ENCODE results near the gene AP3B1.
"Not testable (repeated sequence)": the region's sequence is repeated elsewhere in the genome, so short reads cannot be mapped to it uniquely, and the experiment has no call there.

The AP3B1 gene

DNA sequence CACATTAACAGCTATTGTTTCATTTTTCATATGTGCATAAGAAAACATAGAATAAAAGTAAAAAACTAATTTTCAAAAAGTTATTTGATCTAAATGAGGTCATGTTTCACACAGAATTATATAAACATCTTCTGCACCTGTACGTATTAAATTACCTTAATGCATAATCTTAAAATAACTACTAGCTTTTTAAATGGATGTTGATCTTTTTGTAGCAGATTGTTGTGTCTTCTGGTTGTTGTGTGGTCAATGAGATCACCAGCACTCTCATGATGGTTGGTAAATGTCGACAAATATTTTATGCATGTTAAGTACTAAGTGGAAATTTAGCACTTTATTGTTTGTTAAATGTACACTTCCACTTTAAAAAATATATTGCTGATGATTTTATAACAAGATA lies 162.0 kb downstream of the AP3B1 start:
- DNase-seq, result no peak

GRCh38 chr5:78129597-78129996 lies 164.9 kb downstream of the AP3B1 start:
- DNase-seq, result no peak

- no peak for DNase-seq
Measured at GRCh38 chr5:78127875-78128274, 166.6 kb downstream of the AP3B1 start.

DNA sequence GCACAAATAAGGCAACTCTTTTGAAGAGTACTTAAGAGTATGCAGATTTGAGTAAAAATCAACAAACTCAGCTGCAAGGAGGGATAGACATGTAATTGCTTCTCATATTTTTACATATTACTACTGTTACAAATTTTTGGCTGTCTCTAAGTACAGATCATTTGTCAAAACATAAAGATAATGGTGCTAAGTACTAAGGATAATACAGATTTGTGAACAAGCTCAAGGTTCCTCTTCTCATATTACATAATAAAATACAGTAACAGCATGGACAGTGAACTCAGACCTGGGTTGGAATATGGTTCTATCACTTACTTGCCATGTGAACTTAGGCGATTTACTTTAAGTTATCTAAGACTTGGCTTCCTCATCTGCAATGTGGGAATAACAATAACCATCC lies 168.0 kb downstream of the AP3B1 start:
- DNase-seq, result no peak

GRCh38 chr5:78116167-78116566 lies 178.3 kb downstream of the AP3B1 start:
- DNase-seq, result no peak

- no peak for DNase-seq
Measured at GRCh38 chr5:78113689-78114264, 180.7 kb downstream of the AP3B1 start.

GRCh38 chr5:78112931-78113330 lies 181.6 kb downstream of the AP3B1 start:
- DNase-seq, result no peak

DNA sequence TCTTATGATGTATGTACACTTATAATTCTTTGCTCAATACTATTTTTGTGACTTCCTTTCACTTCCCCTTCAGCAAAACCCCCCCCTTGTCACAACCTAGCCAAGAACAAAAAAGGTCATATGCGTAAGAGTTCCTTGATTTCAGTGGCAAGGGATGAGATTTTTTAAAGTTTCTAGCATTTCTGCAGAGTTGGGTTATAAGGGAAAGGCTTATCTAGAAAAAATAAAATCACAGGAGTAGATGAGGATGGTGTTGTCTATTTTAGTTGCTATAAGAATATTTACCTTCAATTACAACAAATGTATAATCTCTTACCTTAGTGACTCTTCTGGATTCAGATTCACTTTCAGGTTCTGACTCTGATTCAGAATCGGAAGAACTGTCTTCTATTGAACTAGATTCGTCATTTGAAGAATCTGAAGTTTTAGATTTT lies 184.6 kb downstream of the AP3B1 start:
- no peak for DNase-seq

GRCh38 chr5:78108564-78108963 lies 185.9 kb downstream of the AP3B1 start:
- no peak for DNase-seq

- no peak for DNase-seq
Measured at GRCh38 chr5:78103232-78103918, 191.1 kb downstream of the AP3B1 start.

- no peak for DNase-seq
Measured at GRCh38 chr5:78102500-78102899, 192.0 kb downstream of the AP3B1 start.

DNA sequence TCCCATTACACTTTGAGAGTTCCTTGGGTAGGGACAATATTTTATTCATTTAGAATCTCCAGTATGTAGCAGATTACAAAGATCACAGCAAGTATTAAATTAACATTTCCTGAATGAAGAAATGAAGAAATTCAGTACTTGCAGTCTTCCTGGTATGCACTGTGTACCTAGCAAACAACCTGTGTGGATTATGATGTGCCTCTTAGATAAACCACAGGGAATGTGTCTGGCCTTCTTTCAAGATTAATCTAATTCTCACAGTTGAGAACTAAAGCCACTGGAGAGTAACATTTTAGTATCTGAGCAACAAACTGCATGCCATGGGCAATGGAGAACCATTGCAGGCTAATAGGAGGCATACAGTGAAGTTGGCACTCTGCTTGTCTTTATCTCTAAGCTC lies 199.4 kb downstream of the AP3B1 start:
- no peak for DNase-seq

DNA sequence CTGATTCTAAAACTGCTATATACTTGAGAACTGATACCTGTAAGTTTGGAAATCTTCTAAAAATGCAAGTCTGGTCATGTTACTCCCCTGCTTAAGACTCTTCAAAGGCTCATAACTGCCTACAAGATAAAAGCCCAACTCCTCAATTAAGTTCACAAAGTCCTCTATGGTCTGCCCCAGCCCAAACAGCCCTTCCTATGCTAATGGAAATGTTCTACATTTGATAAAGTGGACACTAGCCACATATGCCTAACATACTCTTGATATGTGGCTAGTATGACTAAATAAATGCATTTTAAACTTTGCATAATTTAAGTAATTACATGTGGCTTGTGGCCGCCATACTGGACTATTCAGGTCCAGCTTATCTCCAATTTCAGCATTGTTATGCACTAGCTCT lies 204.5 kb downstream of the AP3B1 start:
- no peak for DNase-seq

DNA sequence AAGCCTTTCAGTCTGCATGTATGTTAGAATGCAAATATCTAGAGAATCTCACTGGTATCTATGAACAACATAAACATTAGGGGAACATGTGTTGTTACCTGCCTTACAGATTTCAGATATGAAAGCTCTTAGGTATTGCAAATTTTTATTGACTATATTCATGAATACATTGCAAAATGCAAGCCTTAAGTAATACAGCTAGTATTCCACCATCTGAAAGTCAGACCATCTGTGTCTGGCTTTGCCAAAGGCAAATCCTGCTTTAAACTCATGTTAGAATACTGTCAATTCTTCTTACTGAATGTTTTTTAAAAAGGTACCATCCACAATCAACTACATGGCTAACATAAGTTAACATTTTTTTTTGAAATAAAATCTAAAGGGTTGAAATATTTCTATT lies 215.6 kb downstream of the AP3B1 start:
- no peak for DNase-seq

DNA sequence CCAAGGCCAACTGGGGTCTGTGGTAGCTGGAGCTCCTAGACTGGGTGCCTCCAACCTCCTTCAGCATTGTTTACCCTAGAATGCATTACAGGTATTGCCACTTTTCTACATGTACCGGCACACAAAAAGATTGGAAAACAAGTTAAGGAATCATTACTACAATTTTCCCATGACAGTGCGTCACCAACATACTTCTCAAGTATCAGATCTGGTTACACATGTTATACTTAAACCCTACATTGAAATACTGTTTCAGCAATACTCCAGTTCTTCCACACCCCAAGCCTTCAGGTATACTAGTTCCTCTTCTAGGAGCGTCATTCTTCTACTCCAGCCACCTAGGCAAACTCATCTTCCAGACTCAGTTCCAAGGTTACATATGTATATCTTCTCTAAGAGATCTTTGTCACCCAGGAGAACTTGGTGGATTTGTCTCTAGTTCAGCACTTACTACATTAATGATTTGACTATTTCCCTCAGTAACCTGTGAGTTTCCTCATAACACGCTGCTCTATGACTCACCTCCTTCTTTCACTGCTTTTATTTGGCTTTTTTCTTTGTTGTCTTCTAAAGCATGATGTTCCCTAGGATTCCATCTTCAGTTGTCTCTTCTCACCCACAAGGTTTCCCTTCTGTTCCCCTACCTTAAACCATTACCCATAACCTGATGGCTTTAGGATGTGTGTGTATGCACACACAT lies 217.0 kb downstream of the AP3B1 start:
- DNase-seq, result no peak

- DNase-seq, result no peak
Measured at GRCh38 chr5:78076351-78076750, 218.1 kb downstream of the AP3B1 start.

GRCh38 chr5:78075301-78075700 lies 219.2 kb downstream of the AP3B1 start:
- no peak for DNase-seq

DNA sequence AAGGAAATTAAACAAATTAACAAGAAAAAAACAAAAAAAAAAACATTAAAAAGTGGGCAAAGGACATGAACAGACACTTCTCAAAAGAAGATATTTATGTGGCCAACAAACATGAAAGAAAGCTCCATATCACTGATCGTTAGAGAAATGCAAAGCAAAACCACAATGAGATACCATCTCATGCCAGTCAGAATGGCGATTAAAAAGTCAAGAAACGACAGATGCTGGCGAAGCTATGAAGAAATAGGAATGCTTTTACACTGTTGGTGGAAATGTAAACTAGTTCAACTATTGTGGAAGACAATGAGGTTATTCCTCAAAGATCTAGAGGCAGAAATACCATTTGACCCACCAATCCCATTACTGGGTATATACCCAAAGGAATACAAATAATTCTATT lies 223.8 kb downstream of the AP3B1 start:
- not testable (repeated sequence) for DNase-seq

- DNase-seq, result not testable (repeated sequence)
Measured at GRCh38 chr5:78067581-78067980, 226.9 kb downstream of the AP3B1 start.

- not testable (repeated sequence) for DNase-seq
Measured at GRCh38 chr5:78066722-78067121, 227.8 kb downstream of the AP3B1 start.

DNA sequence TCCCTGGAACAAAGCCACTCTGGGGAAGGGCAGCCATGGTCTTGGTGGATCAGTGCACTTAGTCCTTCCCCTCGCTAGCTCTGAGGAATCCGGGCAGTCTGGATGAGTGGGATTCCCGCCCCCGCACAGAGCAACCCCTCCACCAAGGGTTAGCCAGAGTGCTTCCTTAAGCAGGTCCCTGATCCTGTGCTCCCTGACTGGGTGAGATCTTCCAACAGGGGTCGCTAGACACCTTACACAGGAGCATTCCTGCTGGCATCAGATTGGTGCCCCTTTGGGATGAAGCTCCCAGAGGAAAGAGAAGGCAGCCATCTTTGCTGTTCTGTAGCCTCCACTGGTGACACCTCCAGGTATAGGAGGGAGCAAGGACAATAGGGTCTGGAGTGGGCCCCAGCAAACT lies 228.8 kb downstream of the AP3B1 start:
- no peak for DNase-seq

DNA sequence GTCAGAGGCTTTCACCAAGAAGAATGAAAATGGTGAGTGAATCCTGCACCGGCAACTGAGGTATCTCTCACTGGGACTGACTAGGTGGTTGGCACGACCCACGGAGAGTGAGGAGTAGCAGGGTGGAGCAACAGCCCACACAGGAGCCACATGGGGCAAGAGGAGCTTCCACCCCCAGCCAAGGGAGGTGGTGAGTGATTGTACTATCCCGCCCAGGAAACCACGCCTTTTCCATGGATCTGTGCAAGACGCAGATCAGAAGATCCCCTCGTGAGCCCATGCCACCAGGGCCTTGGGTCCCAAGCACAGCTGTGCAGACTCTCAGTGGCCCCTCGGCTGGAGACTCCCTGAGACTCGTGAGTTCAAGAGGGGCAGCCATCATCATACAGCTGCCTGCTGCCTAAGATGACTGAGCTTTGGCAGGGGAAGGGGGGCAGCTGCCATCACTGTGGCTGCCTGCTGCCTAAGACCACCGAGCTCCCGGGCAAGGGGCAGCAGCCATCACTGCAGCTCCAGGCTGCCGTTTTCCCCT lies 229.5 kb downstream of the AP3B1 start:
- DNase-seq, result no peak

- DNase-seq, result no peak
Measured at GRCh38 chr5:78063495-78063894, 231.0 kb downstream of the AP3B1 start.

DNA sequence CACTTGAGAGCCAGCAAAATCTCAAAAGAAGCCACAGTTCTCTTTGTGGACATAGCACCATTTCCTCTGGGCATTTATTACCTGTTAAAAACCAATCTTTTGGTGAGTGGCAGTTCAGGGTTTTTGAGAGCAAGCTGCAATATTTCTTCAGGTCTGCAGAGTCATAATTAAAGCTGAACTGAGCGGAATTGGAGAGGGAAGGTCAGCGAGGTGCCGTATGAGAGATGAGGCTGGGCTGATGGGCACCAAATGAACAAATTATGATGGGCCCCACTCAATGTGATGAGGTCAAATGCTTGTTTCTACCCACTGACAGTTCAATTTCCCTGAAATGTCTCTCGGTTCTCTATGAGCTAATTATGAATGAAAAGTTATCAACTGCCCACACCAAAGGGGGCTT lies 231.9 kb downstream of the AP3B1 start:
- DNase-seq, result no peak
